ENCODE measurements around the gene NPAS3.

NPAS3 gene

GRCh38 chr14:32986791-32987540 lies 48.3 kb downstream of the NPAS3 start:
- peak; percentile 65 to 93 (median 84) for DNase-seq
- intact Hi-C loops (cut with DNase I), result loop anchor here (5.0 kb wide), 1 partner anchor 50 kb away; the partner anchor contains the start of gene NPAS3

DNA sequence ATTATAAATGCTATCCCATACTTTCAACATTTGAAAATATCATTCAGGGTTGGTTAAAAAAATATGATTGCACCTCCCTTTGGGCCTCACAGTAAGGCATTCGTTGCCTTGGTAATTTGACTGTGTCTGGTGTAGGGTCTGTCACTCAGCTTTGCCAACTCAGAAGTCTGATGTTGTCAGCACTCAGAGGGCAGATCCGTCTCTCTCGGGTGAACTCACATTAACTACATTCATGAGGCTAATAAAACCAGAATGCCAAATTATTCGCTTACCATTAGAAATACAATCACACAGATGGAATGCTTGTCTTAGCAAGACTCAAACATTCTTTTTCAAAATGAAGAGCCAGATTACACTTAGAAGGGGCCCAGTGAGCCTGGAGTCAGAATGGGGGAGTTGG lies 53.0 kb downstream of the NPAS3 start:
- intact Hi-C loops (cut with DNase I), result no loop called here
- no peak for DNase-seq

DNA sequence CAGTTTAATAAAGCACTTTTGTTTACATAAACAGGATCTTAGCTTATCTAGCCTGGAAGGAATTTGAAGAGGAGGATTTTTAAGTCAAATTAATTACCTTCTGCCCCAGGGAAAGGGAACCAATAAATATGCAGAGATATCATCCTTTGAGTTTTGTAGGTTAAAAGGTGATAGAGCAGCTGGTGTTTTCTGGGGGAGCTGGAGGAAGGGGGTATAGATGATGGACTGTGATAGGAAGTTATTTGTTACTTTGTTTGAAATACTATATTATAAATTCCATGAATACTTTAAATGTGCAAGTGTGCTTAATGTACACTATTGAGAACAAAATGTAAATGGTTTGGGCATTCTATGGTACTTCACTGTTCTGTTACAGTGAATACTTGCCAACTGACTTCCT lies 55.2 kb downstream of the NPAS3 start:
- no peak for DNase-seq
- intact Hi-C loops (cut with DNase I), result no loop called here

- intact Hi-C loops (cut with DNase I), result no loop called here
- DNase-seq, result no peak
Measured at GRCh38 chr14:32996343-32996742, 57.7 kb downstream of the NPAS3 start.

GRCh38 chr14:32998433-32998832 lies 59.8 kb downstream of the NPAS3 start:
- peak in 6 of 42 donors; percentile 23 to 66 (median 32) for DNase-seq
- intact Hi-C loops (cut with DNase I), result no loop called here

- intact Hi-C loops (cut with DNase I), result no loop called here
- DNase-seq, result no peak
Measured at GRCh38 chr14:33009673-33010072, 71.0 kb downstream of the NPAS3 start.

GRCh38 chr14:33010495-33010894 lies 71.8 kb downstream of the NPAS3 start:
- intact Hi-C loops (cut with DNase I), result no loop called here
- no peak for DNase-seq

GRCh38 chr14:33014710-33015109 lies 76.0 kb downstream of the NPAS3 start:
- DNase-seq, result no peak
- intact Hi-C loops (cut with DNase I), result no loop called here

DNA sequence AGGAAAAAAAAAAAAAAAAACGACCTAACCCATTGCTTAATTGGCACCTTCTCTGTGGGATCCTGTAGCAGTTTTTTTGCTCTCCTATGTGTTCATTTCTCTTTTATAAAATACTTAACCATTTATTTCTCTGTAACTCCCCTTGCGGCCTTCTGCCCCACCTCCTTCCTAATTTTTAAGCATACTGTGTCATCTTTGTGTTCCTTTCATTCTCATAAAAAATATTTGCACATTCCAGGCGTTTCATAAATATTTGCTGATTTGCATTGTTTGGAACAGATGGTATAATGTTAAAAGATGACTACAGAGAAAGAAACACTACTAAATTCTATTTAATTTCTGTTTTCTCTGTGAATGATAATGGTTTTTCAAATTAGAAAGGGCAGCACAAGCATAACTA lies 77.9 kb downstream of the NPAS3 start:
- no peak for DNase-seq

DNA sequence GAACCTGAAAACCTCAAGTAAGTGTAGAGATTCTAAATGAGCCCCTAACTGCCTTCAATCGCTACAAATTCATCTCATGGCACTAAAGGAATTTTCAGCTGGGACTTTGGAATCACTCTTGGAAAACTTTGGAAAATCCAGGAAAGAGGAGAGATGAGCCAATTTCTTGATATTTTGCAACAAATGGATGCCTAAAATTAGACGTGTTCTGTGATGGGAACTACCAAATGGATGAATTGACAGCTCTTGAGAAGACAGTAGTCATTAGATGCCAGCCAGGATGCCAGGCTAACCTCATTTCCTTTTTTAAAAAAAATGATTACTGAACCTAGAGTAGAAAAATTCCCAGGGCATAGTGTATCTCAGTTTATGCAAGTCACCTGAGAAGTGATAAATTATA lies 78.3 kb downstream of the NPAS3 start:
- intact Hi-C loops (cut with DNase I), result no loop called here

More for the DNA sequence above, 77.9 kb downstream of the NPAS3 start:
- intact Hi-C loops (cut with DNase I), result no loop called here

GRCh38 chr14:33019346-33019745 lies 80.7 kb downstream of the NPAS3 start:
- DNase-seq, result no peak
- intact Hi-C loops (cut with DNase I), result no loop called here

More for the DNA sequence above, 78.3 kb downstream of the NPAS3 start:
- no peak for DNase-seq

DNA sequence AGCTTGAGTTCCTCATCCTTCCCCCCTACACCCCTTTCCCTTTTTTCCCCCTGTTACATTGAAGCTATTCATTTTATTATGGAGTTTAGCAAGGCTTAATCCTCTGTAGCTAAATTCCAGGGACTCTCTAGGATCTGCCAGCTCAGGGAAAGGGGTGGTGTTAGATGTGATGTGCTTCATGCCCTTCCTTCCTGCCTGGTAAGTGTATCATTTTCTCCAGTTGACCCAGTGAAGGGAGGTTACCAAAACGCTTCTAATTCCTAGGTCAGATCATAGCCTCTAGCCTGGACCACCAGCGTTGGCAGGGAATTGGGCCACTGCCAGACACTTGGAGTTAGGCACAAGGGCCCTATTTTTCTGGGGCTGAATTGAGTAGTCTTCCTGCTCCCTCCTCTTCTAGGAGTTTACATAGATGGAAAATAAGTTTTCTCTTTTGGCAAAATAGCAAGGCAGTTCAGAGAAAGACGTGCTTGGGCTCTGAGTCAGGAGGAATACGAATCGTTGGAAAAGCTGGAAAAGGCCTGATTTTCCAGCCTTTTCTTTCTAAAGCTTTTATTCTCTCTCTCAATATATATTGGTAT lies 88.3 kb downstream of the NPAS3 start:
- intact Hi-C loops (cut with DNase I), result no loop called here
- peak; percentile 6 to 77 (median 42) for DNase-seq

- DNase-seq, result no peak
- intact Hi-C loops (cut with DNase I), result no loop called here
Measured at GRCh38 chr14:33029511-33029910, 90.8 kb downstream of the NPAS3 start.

DNA sequence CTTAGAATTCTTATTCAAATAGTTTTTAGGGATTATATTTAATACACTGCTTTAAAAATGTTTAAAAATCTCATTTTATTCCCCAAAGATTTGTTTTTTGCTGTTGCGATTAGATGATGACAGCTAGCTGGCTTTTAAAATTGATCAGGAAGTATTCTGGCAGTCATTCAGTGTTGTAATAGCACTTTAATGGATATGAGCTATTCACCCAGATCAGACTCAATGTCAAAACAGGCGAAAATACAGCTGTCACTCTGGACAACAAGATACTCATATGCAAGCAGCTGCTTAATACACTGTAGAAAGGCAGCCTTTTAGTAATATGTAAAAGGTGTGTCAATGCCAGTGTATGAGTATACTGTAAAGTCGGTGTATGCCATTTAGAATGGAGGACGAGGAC lies 91.7 kb downstream of the NPAS3 start:
- intact Hi-C loops (cut with DNase I), result no loop called here
- DNase-seq, result no peak

- intact Hi-C loops (cut with DNase I), result no loop called here
Measured at GRCh38 chr14:33035416-33036194, 96.9 kb downstream of the NPAS3 start.

GRCh38 chr14:33039311-33039710 lies 100.6 kb downstream of the NPAS3 start:
- DNase-seq, result no peak
- intact Hi-C loops (cut with DNase I), result no loop called here

More at GRCh38 chr14:33035416-33036194, 96.9 kb downstream of the NPAS3 start:
- no peak for DNase-seq

- no peak for DNase-seq
- intact Hi-C loops (cut with DNase I), result no loop called here
Measured at GRCh38 chr14:33040372-33041140, 101.9 kb downstream of the NPAS3 start.

GRCh38 chr14:33042591-33042990 lies 103.9 kb downstream of the NPAS3 start:
- DNase-seq, result no peak
- intact Hi-C loops (cut with DNase I), result no loop called here

GRCh38 chr14:33045760-33046159 lies 107.1 kb downstream of the NPAS3 start:
- no peak for DNase-seq
- intact Hi-C loops (cut with DNase I), result no loop called here
